Neuronal stem cell (in vitro differentiated cells): ENCODE results near the gene KRTAP5-6.
"Not testable (repeated sequence)": the region's sequence is repeated elsewhere in the genome, so short reads cannot be mapped to it uniquely, and the experiment has no call there.

Experiments used
- DNase-seq: peaks from one replicate; pipeline ENCODE4 v3.0.0-alpha.2; 2013; ENCODE audit warnings: low spot score
- H2AFZ ChIP-seq: one replicate; pipeline ENCODE4 v1.6.1; 2013; ENCODE audit warnings: mild to moderate bottlenecking, low read length, inconsistent platforms
- H2AK5ac ChIP-seq: 2 replicates; pipeline ENCODE4 v1.6.1; 2013; ENCODE audit warnings: low read depth, mild to moderate bottlenecking, inconsistent platforms, low read length, moderate library complexity, mixed read lengths
- H2BK120ac ChIP-seq: 2 replicates; pipeline ENCODE4 v1.6.1; 2013; ENCODE audit warnings: low read depth, mild to moderate bottlenecking, inconsistent platforms, low read length, moderate library complexity, mixed read lengths
- H2BK12ac ChIP-seq: one replicate; pipeline ENCODE4 v1.6.1; 2013; ENCODE audit warnings: low read length, inconsistent platforms
- H2BK15ac ChIP-seq: 2 replicates; pipeline ENCODE4 v1.6.1; 2013; ENCODE audit warnings: mild to moderate bottlenecking, low read length, inconsistent platforms, mixed read lengths
- H2BK5ac ChIP-seq: one replicate; pipeline ENCODE4 v1.6.1; 2013; ENCODE audit warnings: inconsistent platforms, mild to moderate bottlenecking, low read length, moderate library complexity
- H3K14ac ChIP-seq: one replicate; pipeline ENCODE4 v1.6.1; 2013; ENCODE audit warnings: low read length, inconsistent platforms
- H3K18ac ChIP-seq: 2 replicates; pipeline ENCODE4 v1.6.1; 2013; ENCODE audit warnings: low read length, inconsistent platforms
- H3K23ac ChIP-seq: 2 replicates; pipeline ENCODE4 v1.6.1; 2013; ENCODE audit warnings: low read depth, mild to moderate bottlenecking, mixed read lengths, low read length, inconsistent platforms; ENCODE audit not compliant: poor library complexity
- H3K27ac ChIP-seq: replicated peaks from 3 replicates; pipeline ENCODE4 v1.5.1; 2013; ENCODE audit warnings: low read length, inconsistent platforms
- H3K27me3 ChIP-seq, 3 experiments: 2 replicates each; pipeline ENCODE4 v1.6.1; 2013; ENCODE audit warnings: low read length in 3 of 3, mild to moderate bottlenecking in 2 of 3, inconsistent platforms in 1 of 3, low read depth in 1 of 3, mixed read lengths in 1 of 3, moderate library complexity in 1 of 3; ENCODE audit not compliant: control insufficient read depth in 3 of 3, insufficient read depth in 3 of 3
- H3K36me3 ChIP-seq, 2 donors: replicated peaks in 1 of 2; 2 replicates each; pipeline ENCODE4 v1.6.1; 2013; ENCODE audit warnings: low read length in 2 of 2; ENCODE audit not compliant: control insufficient read depth in 2 of 2, insufficient read depth in 2 of 2
- H3K4ac ChIP-seq: 2 replicates; pipeline ENCODE4 v1.6.1; 2013; ENCODE audit warnings: inconsistent platforms, mild to moderate bottlenecking, low read length, moderate library complexity
- H3K4me1 ChIP-seq, 2 donors: 1 replicate in 1 of 2; 2 replicates in 1 of 2; pipeline ENCODE4 v1.6.1; 2013; ENCODE audit warnings: low read length in 2 of 2, low read depth in 1 of 2; ENCODE audit not compliant: control insufficient read depth in 2 of 2, insufficient read depth in 1 of 2
- H3K4me2 ChIP-seq: one replicate; pipeline ENCODE4 v1.6.1; 2013; ENCODE audit warnings: mild to moderate bottlenecking, low read length, inconsistent platforms; ENCODE audit not compliant: insufficient read depth, poor library complexity, severe bottlenecking
- H3K4me3 ChIP-seq, 2 donors: 2 replicates each; pipeline ENCODE4 v1.5.1; 2013; ENCODE audit warnings: low read length in 2 of 2, mild to moderate bottlenecking in 2 of 2, inconsistent platforms in 1 of 2, moderate library complexity in 1 of 2
- H3K79me1 ChIP-seq: one replicate; pipeline ENCODE4 v1.6.1; 2013; ENCODE audit warnings: low read depth, mild to moderate bottlenecking, inconsistent platforms, low read length, moderate library complexity
- H3K9ac ChIP-seq: one replicate; pipeline ENCODE4 v1.6.1; 2013; ENCODE audit warnings: mild to moderate bottlenecking, low read depth, low read length, inconsistent platforms; ENCODE audit not compliant: poor library complexity
- H3K9me3 ChIP-seq, 2 donors: replicated peaks in 1 of 2; 2 replicates each; pipeline versions ENCODE3 to v1.6.1; 2013; ENCODE audit warnings: low read length in 2 of 2, mild to moderate bottlenecking in 2 of 2, inconsistent platforms in 1 of 2, low read depth in 1 of 2, mixed read lengths in 1 of 2, moderate library complexity in 1 of 2; ENCODE audit not compliant: control insufficient read depth in 2 of 2, insufficient read depth in 1 of 2
- H4K8ac ChIP-seq: one replicate; pipeline ENCODE4 v1.6.1; 2013; ENCODE audit warnings: low read depth, mild to moderate bottlenecking, inconsistent platforms, low read length, moderate library complexity
- H4K91ac ChIP-seq: one replicate; pipeline ENCODE4 v1.6.1; 2013; ENCODE audit warnings: low read length, low read depth, mild to moderate bottlenecking, inconsistent platforms; ENCODE audit not compliant: poor library complexity
- WGBS, 2 donors: extraction: QIAGEN DNeasy Blood & Tissue Kit; methylation state at CpG; one replicate each; pipeline ENCODE4 v1.1.7; 2013; ENCODE audit warnings: missing lambda C conversion rate in 2 of 2, mixed read lengths in 1 of 2; ENCODE audit not compliant: insufficient read length in 2 of 2, insufficient replicate concordance in 1 of 2; ENCODE audit errors: extremely low coverage in 2 of 2; 5-methylcytosine and 5-hydroxymethylcytosine counted together

The KRTAP5-6 gene

DNA sequence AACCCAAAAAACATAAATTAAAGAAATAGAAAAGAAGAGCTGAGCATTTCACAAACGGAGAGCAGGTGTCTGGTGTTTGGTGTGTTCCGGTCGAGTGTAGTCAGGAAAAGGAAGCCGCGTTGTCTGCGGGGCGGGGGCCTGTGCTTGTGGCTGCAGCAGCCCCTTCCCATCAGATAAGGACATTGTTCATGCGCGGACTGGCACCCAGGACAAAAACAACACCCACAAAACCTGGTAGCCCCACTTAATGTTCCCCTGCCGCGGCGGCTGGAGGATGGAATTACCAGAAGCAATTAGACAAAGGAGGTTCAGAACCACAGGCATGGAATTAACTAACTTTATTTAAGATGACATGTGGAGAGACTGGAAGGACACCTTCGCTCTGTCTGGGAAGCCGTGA is 37.5 kb upstream of the KRTAP5-6 start:
- Histone ChIP-seq H4K8ac (no peak overlapping the region), H3K23ac (no peak overlapping the region), H3K9me3 (no peaks in the 10 kb centered on the region), H3K9ac (no peak overlapping the region), H2BK15ac (no peak overlapping the region), H3K4me2 (no peak overlapping the region), H2AFZ (no peak overlapping the region), H3K14ac (no peak overlapping the region), H2AK5ac (no peak overlapping the region), H3K18ac (no peak overlapping the region), H3K4me3 (no peak overlapping the region), H4K91ac (no peak overlapping the region), H3K4me1 (no peaks in the 10 kb centered on the region), H3K36me3 (no peaks in the 10 kb centered on the region), H3K27ac (no peak overlapping the region), H2BK120ac (no peak overlapping the region), H2BK12ac (no peak overlapping the region), H3K27me3 (peaks cover 0 to 37% (median 0%) of the 10 kb centered on the region in 3 experiments), H3K4ac (no peak overlapping the region), H2BK5ac (no peak overlapping the region), H3K79me1 (no peaks in the 10 kb centered on the region)
- no CpG with 5 or more reads among the region's 14 CpGs for WGBS, 2 donors
- DNase-seq, result no peak

DNA sequence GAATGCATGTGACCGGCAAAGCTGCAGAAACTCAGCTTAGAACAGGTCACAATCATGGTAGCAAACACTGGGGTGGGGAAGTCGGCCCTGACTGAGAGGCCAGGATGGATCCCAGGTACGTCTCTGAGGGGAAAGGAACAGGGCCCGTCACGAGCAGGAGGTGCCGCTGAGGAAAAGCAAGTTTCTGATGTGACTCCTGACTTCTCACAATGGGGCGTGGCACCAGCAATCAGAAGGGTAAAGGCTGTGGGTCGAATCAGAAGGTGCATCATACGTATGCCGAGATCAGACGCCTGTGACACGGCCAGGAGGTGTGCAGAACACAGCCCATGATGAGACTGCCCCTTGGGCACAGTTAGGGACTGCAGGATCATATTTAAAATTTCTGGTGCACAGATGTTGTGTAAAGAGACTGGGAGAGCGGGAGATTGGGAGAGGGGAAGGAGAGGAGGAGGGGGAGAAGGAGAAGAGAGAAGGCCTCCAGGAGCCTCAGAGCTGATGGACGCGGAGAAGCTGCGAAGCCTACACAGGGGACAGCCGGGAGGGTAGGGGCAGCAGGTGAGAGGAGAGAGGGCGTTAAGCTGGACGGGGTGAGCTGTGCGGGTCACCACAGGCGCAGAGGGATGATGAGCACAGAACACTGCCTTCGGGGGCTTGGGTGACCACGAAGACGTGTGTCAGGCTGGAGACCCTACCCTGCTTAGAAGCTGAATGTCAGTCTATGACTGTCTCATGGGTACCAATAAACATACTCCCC is 36.7 kb upstream of the KRTAP5-6 start:
- no peak overlapping the region for H3K4me2 ChIP-seq
- H2BK12ac ChIP-seq, result peak overlapping the region; percentile 75

DNA sequence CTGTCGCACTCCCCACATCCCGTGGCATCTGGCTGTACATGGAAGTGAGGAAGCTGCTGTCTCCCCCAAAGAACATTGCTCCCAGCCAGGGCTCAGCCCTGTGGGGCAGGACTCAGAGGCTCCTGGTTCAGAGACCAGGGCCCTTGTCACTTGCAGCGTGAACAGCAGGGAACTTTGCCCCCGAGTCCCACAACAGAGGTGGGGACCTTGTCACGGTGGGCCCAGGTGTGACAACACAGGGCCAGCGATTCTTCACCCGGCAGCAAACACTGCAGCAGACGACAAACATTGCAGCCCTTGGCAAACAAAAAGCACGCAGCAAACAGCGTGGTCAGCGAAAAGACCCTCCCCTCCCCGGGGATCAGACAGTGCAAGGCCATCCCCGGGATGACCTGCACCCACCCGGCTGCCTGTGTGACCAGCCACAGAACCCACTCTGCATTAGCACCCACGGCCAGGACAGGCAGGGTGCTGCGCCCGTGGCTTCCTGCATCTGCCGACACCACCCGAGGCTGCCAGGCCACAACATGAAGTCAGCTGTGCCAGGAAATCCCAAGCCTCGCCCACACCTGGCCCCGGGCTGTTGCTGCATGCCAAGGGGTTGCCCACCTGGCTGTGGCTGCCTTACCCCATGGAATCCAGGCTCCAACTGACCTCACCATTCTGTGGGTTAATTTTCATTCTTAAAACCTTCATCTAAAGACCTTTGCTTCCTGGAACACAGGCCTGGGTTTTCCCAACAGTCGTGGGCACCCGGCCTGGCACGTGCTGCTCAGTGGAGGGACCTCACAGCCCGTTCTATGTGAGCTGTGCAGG is 35.3 kb upstream of the KRTAP5-6 start:
- not testable (repeated sequence) for H3K27ac ChIP-seq, H3K9ac ChIP-seq, H3K4me2 ChIP-seq, H2AFZ ChIP-seq, H3K4me1 ChIP-seq, H3K23ac ChIP-seq, H4K8ac ChIP-seq, H2AK5ac ChIP-seq, H2BK12ac ChIP-seq, H3K79me1 ChIP-seq, H2BK15ac ChIP-seq, H4K91ac ChIP-seq, H2BK5ac ChIP-seq, H3K9me3 ChIP-seq, H3K14ac ChIP-seq, H3K36me3 ChIP-seq, DNase-seq, H3K4ac ChIP-seq, H3K18ac ChIP-seq, H2BK120ac ChIP-seq, H3K4me3 ChIP-seq
- no CpG with 5 or more reads among the region's 25 CpGs for WGBS, 2 donors
- H3K27me3 ChIP-seq, result peaks cover 0 to 17% (median 0%) of the 10 kb centered on the region in 3 experiments

More for the DNA sequence above, 36.7 kb upstream of the KRTAP5-6 start:
- Histone ChIP-seq H2BK5ac (no peak overlapping the region), H4K8ac (no peak overlapping the region), H3K4me1 (no peaks in the 10 kb centered on the region), H3K4ac (no peak overlapping the region), H3K27me3 (peaks cover 0 to 31% (median 0%) of the 10 kb centered on the region in 3 experiments), H3K9me3 (no peaks in the 10 kb centered on the region), H4K91ac (peak overlapping the region; percentile 73), H2AFZ (no peak overlapping the region), H3K79me1 (no peaks in the 10 kb centered on the region), H2BK15ac (peak overlapping the region; percentile 2), H3K18ac (peak overlapping the region; percentile 76), H3K23ac (no peak overlapping the region), H3K27ac (no peak overlapping the region), H3K9ac (no peak overlapping the region), H3K36me3 (no peaks in the 10 kb centered on the region), H2BK120ac (no peak overlapping the region), H3K14ac (no peak overlapping the region), H2AK5ac (peak overlapping the region; percentile 71), H3K4me3 (no peak overlapping the region)
- WGBS, 2 donors, result no CpG with 5 or more reads among the region's 24 CpGs
- DNase-seq, result no peak

DNA sequence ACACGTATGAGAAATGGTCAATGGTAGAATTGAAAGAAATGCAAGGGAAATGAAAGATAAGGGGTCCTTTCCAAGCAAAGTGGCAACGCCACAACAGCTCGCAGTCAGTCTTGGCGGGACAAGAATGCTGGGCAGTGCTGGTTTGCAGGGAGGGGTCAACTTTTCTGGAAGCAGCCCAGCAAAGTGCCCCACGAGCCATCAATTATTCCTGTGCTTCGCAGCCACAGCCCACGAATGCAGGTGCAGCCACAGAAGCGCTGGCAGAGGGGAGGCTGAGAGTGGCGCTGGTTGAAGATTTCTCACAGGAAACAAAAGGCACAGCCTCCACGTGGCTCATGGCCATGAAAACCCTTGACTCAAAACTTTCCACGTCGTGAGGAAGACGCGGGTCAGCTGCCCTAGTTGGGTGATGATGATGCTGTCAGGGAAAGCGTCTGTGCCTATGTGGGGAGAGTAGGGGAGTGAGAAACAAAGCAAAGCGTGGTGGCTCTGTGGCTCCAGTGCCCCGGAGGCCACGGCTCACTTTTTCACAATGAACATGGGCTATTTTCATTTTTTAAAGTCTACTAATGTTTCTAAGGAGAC is 34.2 kb upstream of the KRTAP5-6 start:
- H3K4ac ChIP-seq, H2AK5ac ChIP-seq, H3K4me3 ChIP-seq, H3K27ac ChIP-seq, H2BK120ac ChIP-seq, H3K14ac ChIP-seq, H3K36me3 ChIP-seq, H4K8ac ChIP-seq, H4K91ac ChIP-seq, H3K9ac ChIP-seq, H3K18ac ChIP-seq, H3K23ac ChIP-seq, H2BK12ac ChIP-seq, H3K79me1 ChIP-seq, H3K4me1 ChIP-seq, H2BK5ac ChIP-seq, H3K9me3 ChIP-seq, H2BK15ac ChIP-seq, H2AFZ ChIP-seq, DNase-seq, H3K4me2 ChIP-seq: not testable (repeated sequence)
- H3K27me3 ChIP-seq, result peaks cover 0 to 21% (median 0%) of the 10 kb centered on the region in 3 experiments
- WGBS, 2 donors, result no CpG with 5 or more reads among the region's 18 CpGs
